OCI-LY3 (cell line): ENCODE data around the gene SFRP5.

Experiments
- H2AFZ ChIP-seq: fragments of 200-600, 300-600 bp; shearing (Covaris generic); 2 replicates; pipeline ENCODE4 v1.6.0; 2014; ENCODE audit warnings: antibody characterized with exemption, low read depth, low read length
- H3K27ac ChIP-seq: fragments of 200-600, 300-600 bp; sonication (generic); 2 replicates; pipeline ENCODE4 v1.5.1; 2014; ENCODE audit warnings: mild to moderate bottlenecking, low read length, moderate library complexity, mixed read lengths
- H3K27me3 ChIP-seq: fragments of 200-600, 300-600 bp; sonication (generic); 2 replicates; pipeline ENCODE4 v1.6.1; 2014; ENCODE audit warnings: low read depth, low read length, mixed read lengths
- H3K36me3 ChIP-seq: fragments of 200-600, 300-600 bp; sonication (generic); replicated peaks from 2 replicates; pipeline ENCODE3; 2014; ENCODE audit warnings: low read depth, low read length, mixed read lengths
- H3K4me1 ChIP-seq: fragments of 300-600, 200-600 bp; sonication (generic); 2 replicates; pipeline ENCODE4 v1.6.1; 2014; ENCODE audit warnings: low read length, mixed read lengths
- H3K4me2 ChIP-seq: fragments of 200-600, 300-600 bp; sonication (generic); 2 replicates; pipeline ENCODE4 v1.6.1; 2014; ENCODE audit warnings: low read length, mixed read lengths
- H3K4me3 ChIP-seq: fragments of 300-600, 200-600 bp; sonication (generic); 2 replicates; pipeline ENCODE4 v1.5.1; 2014; ENCODE audit warnings: antibody characterized with exemption, mild to moderate bottlenecking, low read length, moderate library complexity
- H3K79me2 ChIP-seq: fragments of 300-600, 200-600 bp; shearing (Covaris generic); 2 replicates; pipeline ENCODE4 v1.6.1; 2014; ENCODE audit warnings: mild to moderate bottlenecking, low read length, mixed read lengths
- H3K9ac ChIP-seq: fragments of 300-600, 200-600 bp; shearing (Covaris generic); 2 replicates; pipeline ENCODE4 v1.6.0; 2014; ENCODE audit warnings: mild to moderate bottlenecking, low read length, moderate library complexity
- H3K9me3 ChIP-seq: fragments of 200-600, 300-600 bp; shearing (Covaris generic); 2 replicates; pipeline ENCODE4 v1.6.1; 2014; ENCODE audit warnings: low read length, mixed read lengths; ENCODE audit not compliant: insufficient read depth
- H4K20me1 ChIP-seq: fragments of 200-600, 300-600 bp; sonication (generic); 2 replicates; pipeline ENCODE4 v1.6.1; 2016; ENCODE audit warnings: low read length, mixed read lengths; ENCODE audit not compliant: insufficient read depth
- EZH2phosphoT487 ChIP-seq: fragments of 200-600 bp; shearing (Covaris generic); IDR thresholded peaks from 2 replicates; pipeline ENCODE4 v1.6.1; 2018; ENCODE audit warnings: antibody characterized with exemption, mixed run types, low read depth
- TF ChIP-seq, protein P1 (sequence below): fragments of 200-600, 300-600 bp; sonication (generic); IDR thresholded peaks from 2 replicates; pipeline ENCODE4 v1.5.1; 2014; ENCODE audit warnings: antibody characterized with exemption, low read length, low read depth

Gene SFRP5

DNA sequence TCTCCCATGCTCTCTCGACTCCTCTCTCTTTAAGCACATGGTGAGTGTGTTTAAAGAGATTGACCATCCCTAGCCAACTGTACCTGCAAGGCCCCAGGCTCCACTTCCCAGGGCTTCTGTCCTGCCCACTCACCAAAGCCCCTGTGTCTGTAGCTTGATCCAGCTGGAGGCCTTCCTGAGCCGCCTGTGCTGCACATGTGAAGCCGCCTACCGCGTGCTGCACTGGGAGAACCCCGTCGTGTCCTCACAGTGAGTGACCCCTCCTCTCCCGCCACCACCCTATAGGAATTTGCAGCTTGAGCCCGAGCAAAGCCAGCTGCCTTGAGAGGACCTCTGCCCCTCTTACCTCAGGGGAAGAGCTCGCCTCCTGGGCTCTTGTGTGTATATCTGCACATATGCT, 23.7 kb downstream of the SFRP5 start:
- no peaks in the 10 kb centered on the region for H3K79me2 ChIP-seq
- no peak overlapping the region for H3K9ac ChIP-seq
- no peak overlapping the region for H2AFZ ChIP-seq
- no peaks in the 10 kb centered on the region for H4K20me1 ChIP-seq
- H3K36me3 ChIP-seq: peaks cover 7% of the 10 kb centered on the region
- H3K27me3 ChIP-seq: no peaks in the 10 kb centered on the region
- H3K9me3 ChIP-seq: no peaks in the 10 kb centered on the region
- TF ChIP-seq EZH2phosphoT487: no peak
- TF ChIP-seq, protein P1, sequence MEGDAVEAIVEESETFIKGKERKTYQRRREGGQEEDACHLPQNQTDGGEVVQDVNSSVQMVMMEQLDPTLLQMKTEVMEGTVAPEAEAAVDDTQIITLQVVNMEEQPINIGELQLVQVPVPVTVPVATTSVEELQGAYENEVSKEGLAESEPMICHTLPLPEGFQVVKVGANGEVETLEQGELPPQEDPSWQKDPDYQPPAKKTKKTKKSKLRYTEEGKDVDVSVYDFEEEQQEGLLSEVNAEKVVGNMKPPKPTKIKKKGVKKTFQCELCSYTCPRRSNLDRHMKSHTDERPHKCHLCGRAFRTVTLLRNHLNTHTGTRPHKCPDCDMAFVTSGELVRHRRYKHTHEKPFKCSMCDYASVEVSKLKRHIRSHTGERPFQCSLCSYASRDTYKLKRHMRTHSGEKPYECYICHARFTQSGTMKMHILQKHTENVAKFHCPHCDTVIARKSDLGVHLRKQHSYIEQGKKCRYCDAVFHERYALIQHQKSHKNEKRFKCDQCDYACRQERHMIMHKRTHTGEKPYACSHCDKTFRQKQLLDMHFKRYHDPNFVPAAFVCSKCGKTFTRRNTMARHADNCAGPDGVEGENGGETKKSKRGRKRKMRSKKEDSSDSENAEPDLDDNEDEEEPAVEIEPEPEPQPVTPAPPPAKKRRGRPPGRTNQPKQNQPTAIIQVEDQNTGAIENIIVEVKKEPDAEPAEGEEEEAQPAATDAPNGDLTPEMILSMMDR: no peak
- no peak overlapping the region for H3K27ac ChIP-seq
- no peak overlapping the region for H3K4me2 ChIP-seq
- no peak overlapping the region for H3K4me3 ChIP-seq
- no peaks in the 10 kb centered on the region for H3K4me1 ChIP-seq

DNA sequence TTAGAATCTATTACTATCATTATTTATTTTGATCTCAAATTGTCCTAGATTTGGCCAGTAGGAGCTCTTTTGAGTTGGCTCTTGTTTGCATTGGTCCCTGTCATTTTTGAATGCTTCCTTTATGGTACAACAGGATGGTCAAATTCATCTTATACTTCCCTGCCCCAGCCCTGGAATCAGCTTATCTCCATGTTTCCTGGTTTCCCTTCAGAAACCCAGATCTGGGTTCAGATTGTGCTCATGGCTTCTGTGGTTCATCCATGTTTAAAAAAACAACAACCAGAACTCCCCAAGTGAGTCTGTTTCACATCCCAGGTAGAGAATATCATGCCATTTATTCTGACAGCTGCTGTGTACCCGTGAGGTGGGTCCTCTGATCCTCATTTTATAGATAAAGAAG, 24.2 kb downstream of the SFRP5 start:
- no peak overlapping the region for H3K4me3 ChIP-seq

DNA sequence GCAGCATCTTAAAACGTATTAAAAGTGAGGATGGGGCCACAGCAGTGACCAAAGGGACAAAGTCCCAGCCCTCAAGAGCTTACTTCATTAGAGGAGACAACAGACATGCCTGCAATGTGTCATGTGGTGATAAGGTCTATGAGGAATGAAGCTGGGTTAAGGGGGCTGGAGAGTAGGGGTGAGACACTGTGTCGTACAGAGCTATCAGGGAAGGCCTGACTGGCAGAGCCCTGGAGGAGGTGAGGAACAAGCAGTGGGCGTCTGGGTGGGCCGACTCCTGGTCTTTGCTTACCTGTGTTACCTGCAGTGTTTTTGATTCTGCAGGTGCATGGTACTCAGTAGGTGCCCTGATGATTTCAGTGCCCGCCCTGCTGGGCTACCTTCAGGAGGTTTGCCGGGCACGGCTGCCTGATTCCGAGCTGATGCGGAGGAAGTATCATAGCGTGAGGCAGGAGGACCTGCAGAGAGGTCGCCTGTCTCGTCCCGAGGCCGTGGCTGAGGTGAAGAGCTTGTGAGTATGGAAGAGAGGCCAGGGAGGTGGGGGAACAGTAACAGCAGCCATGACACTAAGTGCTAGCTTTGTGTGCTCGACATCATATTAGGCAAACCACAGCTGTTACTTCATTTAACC, 27.3 kb downstream of the SFRP5 start:
- no peak overlapping the region for H3K9ac ChIP-seq
- peaks cover 13% of the 10 kb centered on the region for H3K36me3 ChIP-seq
- H3K9me3 ChIP-seq: no peaks in the 10 kb centered on the region
- H3K4me1 ChIP-seq: no peaks in the 10 kb centered on the region
- H2AFZ ChIP-seq: no peak overlapping the region
- no peak overlapping the region for H3K27ac ChIP-seq
- no peaks in the 10 kb centered on the region for H3K27me3 ChIP-seq
- TF ChIP-seq, protein P1: no peak
- no peak for TF ChIP-seq EZH2phosphoT487
- no peak overlapping the region for H3K4me2 ChIP-seq
- H3K4me3 ChIP-seq: no peak overlapping the region
- H3K79me2 ChIP-seq: peaks cover 14% of the 10 kb centered on the region
- H4K20me1 ChIP-seq: no peaks in the 10 kb centered on the region

More for the DNA sequence above, 24.2 kb downstream of the SFRP5 start:
- no peak for TF ChIP-seq EZH2phosphoT487
- TF ChIP-seq, protein P1: no peak
- Histone ChIP-seq H3K4me1 (no peaks in the 10 kb centered on the region), H3K9me3 (no peaks in the 10 kb centered on the region), H3K27me3 (no peaks in the 10 kb centered on the region), H3K27ac (no peak overlapping the region), H3K79me2 (no peaks in the 10 kb centered on the region), H4K20me1 (no peaks in the 10 kb centered on the region), H2AFZ (no peak overlapping the region), H3K4me2 (no peak overlapping the region), H3K36me3 (peaks cover 8% of the 10 kb centered on the region), H3K9ac (no peak overlapping the region)

DNA sequence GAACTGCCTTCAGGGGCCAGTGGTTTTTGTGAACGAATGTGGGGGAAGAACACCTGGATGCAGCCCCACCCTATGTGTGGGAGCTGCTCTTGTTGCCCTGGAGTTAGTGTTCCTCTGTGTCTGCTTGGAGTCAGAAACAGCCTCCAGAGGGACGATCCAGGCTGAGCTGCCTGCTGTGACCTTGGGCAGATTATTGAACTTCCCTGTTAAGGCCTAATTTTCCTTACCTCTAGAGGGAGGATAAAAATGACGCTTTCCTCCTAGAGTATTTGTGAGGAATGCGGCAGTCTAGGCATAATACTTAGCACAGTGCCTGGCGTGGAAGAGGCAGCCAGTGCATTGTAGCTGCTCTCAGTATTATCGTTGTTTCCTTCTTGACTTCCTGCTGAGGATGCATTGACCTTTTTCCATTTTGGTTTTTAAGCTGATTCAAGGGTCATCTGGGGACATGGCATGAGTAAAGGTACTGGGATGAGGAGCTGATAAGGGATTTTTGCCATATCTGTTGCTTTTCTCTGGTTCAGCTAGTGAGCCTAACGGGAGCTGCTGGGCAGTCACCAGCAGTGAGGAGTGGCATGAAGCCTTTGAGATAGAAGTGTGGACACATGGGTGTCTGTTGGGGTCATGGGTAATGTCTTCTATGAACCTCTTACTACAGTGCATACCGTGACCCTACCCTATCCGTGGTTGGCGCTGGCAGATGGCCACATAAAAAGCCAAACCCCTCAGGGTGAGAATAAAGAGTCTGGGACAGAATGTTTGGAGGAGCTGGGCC, 28.4 kb downstream of the SFRP5 start:
- TF ChIP-seq, protein P1: no peak
- TF ChIP-seq EZH2phosphoT487: no peak
- Histone ChIP-seq H3K27ac (no peak overlapping the region), H3K4me1 (peaks cover under 1% of the 10 kb centered on the region), H3K79me2 (peaks cover 19% of the 10 kb centered on the region), H3K9ac (no peak overlapping the region), H3K4me3 (no peak overlapping the region), H3K27me3 (no peaks in the 10 kb centered on the region), H4K20me1 (no peaks in the 10 kb centered on the region), H3K9me3 (no peaks in the 10 kb centered on the region), H3K4me2 (no peak overlapping the region), H2AFZ (no peak overlapping the region), H3K36me3 (peaks cover 13% of the 10 kb centered on the region)
